GM12801 (cell line): Measurements from ENCODE around the gene CRYBA4.

Experiments used
- CTCF ChIP-seq: IDR thresholded peaks from one replicate; pipeline ENCODE4 v1.5.1; 2011; ENCODE audit warnings: control low read depth; ENCODE audit not compliant: insufficient read length; ENCODE audit errors: extremely low read depth

CRYBA4 gene

DNA sequence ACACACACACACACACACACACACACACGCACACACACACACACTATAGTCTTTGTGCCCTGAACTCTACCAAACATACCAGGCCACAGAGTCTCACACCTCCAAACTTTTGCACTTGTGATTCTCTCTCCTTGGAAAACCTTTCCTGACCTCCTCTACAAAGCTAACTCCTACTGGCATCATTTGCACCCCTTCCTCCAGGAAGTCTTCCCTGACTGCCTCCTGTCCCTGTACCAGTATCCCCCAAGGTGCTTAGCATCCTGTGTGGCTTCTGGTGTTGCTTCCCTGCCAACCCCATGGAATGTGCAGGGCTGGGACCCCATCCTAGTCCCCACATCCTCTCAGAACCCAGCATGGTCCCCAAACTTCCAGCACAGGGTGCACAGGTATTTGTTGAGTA is 40.7 kb upstream of the CRYBA4 start:
- no peak for TF ChIP-seq CTCF

DNA sequence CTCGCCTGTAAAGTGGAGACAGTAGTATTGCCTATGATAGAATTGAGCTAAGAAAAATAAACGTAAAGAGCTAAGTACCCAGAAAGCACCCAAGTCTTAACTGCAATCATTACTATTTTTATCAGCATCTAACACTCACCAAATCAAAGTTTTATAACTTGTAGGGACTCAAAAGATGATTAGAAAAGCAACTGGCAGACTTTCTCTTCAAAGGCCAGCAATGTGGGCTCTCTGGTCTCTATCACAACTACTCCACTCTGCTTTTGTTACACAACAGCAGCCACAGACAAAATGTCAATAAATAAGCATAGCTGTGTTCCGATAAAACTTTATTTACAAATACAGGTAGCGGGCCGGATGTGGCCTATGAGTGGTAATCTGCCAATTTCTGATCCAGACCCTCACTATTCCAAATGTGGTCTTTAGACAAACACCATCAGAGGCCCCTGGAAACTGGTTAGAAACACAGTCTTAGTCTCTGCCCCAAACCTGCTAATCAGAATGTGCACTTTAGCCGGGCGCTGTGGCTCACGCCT is 40.1 kb upstream of the CRYBA4 start:
- TF ChIP-seq CTCF: no peak

DNA sequence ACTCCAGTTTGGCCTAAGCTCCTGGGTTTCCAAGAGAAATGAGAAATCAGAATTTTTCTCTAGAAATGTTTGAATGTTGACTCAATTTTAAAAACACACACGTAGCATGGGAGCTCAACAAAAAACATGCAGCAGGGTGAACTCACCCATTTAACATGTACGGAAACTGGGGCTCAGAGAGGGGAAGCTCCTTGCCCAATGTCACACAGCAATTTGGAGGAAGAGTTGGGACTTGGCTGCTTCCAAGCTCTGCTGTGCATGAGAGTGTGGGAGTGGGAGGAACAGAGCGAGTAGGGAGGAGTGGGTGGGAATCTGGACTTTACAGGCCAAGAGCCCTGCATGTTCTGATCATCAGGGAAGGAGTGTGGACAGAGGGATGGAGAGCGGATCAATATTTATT is 37.8 kb upstream of the CRYBA4 start:
- TF ChIP-seq CTCF: no peak

GRCh38 chr22:26585104-26585790 is 36.5 kb upstream of the CRYBA4 start:
- no peak for TF ChIP-seq CTCF

- no peak for TF ChIP-seq CTCF
Measured at GRCh38 chr22:26586556-26587325, 35.0 kb upstream of the CRYBA4 start.

- TF ChIP-seq CTCF: no peak
Measured at GRCh38 chr22:26587991-26588613, 33.7 kb upstream of the CRYBA4 start.

GRCh38 chr22:26588729-26589366 is 32.9 kb upstream of the CRYBA4 start:
- no peak for TF ChIP-seq CTCF
